ENCODE data around the gene BRSK1.

BRSK1 gene

DNA sequence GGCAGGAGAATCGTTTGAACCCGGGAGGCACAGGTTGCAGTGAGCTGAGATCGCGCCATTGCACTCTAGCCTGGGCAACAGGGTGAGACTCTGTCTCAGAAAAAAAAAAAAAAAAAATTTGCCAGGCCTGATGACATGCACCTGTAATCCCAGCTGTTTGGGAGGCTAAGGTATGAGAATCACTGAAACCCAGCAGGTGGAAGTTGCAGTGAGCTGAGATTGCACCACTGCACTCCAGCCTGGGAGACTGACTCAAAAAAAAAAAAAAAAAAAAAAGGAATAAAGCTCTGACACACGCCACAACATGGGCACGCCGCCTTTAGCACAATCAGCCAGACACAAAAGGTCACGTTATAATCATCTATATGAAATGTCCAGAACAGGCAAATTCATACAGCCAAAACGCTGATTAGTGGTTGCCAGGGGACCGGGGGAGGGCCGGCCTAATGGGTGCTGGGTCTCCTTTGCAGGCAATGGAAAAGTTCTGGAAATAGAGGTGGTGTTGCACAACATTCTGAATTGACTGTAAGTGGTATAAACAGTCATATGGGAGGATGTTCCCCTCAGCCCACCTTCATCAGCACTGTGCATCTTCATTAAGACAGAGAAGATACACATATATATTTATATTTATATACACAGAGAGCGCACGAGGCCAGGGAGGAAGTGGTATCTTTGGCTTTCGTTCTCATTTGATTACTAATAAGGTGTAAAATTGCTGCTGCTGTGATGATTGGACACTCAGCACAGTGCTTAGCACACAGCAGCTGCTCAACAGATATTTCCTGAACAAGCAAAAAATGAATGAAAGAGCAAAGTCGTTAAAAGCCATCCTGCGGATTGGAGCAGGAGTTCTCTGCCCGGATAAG is 7.7 kb upstream of the BRSK1 start:
- DNase-seq = peak in 1 of 2 donors; percentile 59

DNA sequence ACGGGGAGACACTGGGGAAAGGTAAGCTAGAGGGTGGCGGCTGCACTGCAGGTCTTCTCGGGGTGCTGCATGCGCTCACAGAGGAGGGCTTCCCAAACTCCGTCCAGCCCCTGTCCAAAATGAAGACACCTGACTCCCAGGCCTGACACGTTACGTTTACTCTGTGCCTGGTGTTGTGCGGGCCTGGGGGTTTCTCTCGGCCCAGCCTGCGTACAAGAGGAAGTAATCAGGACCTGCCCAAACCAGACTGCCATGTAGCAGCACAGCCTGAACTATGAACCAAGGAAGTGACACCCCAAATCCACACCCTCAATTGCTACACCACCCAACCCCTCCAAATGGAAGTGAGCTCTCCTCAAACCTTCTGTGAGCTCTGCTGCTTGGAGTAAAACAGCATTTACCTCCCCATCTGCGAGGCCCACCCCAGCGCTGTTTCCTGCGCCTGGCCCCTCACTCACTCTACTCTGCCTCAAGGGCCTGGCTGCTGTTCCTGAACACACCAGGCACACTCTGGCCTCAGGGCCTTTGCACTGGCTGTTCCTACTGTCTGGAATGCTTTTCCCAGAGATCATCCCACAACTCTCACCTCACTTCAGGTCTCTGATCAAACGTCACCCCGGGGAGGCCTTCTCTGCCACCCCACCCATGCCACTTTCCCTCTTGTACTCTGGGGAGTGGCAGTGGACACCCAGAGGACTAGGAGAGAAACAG is 6.9 kb upstream of the BRSK1 start:
- peak in 1 of 2 donors; percentile 39 for DNase-seq

DNA sequence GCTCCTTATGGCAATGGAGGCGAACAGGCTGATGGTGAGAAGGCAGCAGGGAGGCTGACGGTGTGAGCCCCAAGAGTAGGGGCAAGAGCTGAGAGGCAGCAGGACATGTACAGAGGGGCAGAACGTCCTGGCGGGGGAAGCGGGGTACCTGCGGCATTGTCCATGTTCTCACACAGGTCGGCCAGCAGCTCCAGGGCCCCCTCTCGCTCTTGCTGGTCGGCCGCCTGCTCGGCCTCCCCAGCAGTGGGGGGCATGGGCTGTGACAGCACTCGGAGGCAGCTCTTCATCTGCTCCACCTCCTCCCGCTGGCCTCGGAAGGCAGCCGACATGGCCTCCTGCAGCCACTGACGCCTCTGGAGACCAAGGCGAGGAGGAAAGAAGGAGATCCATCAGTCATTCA is 6.3 kb upstream of the BRSK1 start:
- DNase-seq = no peak

DNA sequence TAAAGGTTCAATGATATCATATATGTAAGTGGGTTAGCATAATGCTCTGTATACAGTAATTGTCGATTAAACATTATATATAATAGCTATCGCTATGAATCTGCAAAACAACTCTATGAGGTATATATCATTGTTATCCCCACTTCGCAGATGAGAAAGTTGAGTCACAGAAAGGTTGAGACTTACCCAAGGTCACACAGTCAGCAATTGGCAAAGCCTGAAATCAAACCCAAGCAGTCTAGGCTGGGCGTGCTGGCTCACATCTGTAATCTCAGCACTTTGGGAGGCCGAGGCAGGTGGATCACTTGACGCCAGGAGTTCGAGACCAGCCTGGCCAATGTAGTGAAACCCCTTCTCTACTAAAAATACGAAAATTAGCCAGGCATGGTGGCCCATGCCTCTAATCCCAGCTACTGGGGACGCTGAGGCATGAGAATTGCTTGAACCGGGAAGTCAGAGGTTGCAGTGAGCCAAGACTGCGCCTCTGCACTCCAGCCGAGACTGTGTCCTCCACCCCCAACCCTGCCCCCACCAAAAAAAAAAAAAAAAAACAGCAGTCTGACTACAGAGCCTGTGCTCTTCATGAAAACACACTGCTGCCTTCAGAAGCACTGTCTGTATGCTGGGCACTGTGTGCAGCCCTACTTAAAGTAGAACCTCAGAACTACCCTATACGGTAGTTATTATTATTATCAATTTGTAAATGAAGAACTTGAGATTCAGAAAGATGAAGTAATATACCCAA is 5.2 kb upstream of the BRSK1 start:
- DNase-seq = no peak

DNA sequence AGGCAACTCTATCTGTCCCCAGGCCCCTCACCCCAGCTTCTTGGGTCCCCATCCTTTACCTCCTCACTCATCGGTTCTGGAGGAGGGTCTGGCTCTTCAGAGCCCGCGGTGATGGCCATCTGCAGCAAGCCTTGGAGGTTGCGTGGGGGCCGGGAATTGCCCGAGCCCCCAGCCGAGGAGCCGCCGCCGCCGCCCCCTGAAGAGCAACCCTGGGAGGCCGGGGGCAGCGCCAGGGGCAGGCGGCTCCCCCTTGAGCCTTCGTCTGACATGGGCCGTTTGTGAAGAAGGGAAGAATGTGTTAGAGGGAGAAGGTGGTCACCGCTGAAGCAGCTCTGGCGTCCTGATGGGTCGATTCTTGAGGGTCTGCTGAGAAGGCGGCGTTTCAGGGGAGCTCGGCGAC is 4.5 kb upstream of the BRSK1 start:
- DNase-seq = no peak

DNA sequence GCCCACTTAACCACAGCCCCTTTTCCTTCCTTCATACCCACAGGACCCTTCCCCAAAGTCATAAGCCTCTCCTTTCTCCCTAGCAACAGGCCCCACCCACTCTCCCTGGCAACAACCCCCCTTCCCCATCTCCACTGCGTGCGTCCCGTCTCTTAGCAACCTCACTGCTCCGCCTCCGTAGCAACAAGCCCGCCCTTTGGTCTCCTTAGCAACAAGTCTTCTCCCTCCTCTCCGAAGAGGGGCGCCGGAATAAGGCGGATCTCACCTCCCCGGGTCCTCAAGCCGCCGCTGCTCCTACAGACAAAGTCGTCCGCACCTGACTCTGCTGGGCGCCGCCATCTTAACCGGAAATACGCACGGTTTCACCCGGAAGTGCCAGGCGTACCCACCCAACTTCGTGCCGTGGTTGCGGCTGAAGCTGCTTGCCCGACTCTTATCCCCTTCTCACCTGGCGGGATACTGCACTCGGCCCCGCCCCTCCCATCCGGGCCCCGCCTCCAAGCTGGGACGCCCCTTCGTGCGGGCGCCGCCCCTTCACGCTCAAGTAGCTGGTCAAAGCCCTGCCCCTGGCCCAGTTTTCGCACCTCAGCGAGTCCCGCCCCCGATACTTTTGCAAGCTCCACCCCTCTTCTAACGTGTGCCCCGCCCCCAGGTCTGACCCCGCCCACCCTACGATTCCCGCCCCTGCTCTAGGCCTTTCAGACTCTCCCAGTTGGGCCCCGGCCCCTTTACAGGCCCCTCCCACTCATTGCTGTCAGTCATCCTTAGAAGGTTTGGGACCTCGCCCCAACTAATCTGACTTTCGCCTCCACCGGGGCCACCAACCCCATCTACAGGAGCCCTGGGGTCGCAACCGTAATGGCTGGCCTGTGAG is 3.8 kb upstream of the BRSK1 start, which contains the start of gene HSPBP1:
Gene HSPBP1, minus strand, starts transcription at position 341 of the 874 bp plus-strand sequence. CDS start 502 bp downstream, outside the sequence.
- peak; percentile 98 for DNase-seq

DNA sequence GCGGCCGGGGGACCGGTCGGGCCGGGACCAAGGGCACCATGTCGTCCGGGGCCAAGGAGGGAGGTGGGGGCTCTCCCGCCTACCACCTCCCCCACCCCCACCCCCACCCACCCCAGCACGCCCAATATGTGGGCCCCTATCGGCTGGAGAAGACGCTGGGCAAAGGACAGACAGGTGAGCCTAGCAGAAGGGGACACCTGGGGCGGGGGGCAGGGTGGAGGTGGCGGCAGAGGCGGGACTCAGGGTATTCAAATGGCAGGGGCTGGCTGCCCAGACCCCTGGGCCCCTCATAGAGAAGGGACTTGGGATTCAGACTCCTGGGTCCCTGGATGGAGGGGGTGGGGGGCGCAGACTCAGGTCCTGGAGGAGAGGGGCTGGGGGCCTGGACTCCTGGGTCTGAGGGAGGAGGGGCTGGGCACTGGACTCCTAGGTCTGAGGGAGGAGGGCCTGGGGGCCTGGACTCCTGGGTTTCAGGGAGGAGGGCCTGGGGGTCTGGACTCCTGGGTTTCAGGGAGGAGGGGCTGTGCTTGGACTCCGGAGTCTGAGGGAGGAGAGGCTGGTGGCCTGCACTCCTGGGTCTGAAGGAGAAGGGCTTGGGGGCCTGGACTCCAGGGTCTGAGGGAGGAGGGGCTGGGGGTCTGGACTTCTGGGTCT is 735 bp downstream of the BRSK1 start:
- no peak for DNase-seq

DNA sequence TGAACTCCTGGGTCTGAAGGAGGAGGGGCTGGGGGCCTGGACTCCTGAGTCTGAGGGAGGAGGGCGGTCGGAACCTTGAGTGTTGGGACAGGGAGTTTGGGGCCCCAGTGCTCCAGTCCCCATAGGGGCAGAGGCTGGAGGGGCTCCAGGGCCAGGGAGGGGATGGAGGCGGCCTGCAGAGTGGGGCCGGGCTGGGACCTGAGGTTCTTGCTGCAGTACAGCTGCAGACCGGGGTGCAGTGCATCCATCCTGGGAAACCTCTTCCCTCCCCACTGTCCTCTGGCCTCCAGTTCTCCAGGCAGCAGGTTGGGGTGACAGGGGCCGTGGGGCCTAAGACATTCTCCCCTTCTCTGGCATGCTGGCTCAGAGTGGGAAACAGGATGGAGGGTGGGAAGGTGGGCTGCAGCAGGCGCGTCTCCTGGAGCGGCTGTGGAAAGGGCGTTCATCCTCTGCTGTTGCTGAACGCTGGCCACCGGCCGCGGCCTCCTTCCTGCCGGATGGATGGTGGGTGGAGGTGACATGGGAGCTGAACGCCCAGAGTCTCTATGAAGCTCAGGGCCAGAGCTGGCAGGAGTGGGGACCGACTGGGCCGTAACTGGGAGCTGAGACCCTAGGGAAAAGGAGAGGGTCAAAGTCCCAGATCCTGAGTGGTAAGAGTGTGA is 1.6 kb downstream of the BRSK1 start:
- no peak for DNase-seq

DNA sequence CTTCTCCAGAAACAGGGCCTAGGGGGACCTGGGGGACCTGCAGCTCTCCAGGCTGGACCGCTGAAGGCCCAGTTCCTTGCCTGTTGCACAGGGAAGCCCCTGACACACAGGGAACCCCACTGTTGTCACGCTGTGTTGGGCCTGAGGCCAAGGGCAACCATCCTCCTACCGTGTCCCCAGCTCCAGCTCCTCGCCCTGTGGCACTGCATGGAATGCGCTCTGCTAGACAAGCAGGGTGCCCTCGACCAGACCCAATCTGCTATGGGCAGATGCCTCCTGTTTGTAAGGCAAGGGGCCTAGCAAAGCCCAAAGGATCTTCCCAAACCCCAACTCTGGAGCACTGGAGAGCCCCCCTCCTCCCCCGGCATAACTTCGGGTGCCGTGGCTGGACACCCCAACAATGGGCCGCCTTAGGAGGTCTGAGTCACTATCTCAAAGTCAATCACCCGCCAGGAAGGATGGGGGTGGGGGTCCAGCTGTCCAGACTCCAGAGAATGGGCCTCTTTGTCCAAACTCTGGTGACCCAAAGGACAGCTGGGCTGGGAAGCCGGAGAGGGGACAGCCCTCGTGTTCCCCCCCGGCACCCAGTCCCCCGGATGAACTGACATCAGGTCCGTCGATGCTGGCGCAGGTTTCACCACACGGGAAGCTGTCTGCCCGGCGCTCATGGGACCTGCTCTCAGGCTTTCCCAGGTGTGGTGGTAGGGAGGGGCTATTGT is 3.7 kb downstream of the BRSK1 start:
- DNase-seq = no peak

DNA sequence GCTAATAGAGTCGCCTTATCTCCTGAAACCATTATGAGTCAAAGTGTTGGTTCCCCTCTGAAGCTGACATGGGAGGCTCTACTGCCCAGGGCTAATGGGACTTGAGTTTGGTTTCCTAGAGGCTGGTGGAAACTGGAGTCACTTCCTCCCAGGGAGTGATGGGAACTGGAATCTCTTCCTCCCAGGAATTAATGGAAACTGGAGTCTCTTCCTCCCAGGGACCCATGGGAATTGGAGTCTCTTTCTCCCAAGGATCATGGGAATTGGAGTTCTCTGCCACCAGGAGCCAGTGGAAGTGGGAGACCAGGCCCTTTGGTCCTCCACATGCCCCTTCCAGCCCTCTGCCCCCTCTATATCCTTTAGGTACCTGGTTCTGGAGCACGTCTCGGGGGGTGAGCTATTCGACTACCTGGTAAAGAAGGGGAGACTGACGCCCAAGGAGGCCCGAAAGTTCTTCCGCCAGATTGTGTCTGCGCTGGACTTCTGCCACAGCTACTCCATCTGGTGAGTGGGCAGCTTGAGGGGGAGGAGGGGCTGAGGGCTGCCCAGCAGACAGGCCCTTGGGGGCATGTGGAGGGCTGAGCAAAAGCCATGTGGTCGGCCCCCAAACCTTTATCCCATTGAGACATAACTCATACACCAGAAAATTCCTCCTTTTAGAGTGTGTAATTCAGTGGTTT is 5.5 kb downstream of the BRSK1 start:
- DNase-seq = no peak

DNA sequence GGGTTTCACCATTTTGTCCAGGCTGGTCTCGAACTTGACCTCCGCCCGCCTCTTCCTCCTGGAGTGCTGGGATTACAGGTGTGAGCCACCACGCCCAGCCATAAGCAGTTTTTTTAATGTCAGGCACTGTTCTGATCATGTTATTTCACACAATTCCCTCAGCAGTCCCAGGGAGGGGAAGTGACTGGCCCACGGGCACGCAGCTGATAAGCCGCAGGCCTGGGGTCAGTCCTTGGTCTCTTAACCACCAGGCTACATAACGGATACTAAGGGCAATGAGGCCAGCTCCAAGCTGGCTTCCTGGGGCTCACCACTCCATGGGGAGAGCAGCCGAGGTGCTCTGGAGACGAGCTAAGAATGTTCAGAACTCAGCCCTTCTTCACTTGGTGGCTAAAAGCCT is 13.5 kb downstream of the BRSK1 start:
- DNase-seq = no peak

DNA sequence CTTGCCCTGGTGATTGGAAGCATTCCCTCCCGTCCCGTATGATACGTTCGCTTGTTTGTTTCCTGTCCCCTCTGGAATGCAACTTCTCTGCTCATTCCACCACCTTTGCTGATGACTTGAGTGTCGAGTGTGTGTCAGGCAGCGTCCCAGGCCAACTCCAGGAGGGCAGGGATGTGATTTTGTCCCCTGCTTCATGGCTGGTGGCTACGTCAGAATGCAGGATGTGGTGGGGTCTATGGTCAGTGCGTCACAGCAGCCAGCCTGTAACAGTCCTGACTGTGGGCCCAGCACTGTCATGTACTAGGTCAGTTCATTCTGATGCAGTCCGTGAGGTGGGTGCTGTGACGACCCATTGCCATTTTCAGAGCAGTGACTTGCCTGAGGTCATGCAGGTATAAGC is 16.2 kb downstream of the BRSK1 start:
- DNase-seq = no peak

DNA sequence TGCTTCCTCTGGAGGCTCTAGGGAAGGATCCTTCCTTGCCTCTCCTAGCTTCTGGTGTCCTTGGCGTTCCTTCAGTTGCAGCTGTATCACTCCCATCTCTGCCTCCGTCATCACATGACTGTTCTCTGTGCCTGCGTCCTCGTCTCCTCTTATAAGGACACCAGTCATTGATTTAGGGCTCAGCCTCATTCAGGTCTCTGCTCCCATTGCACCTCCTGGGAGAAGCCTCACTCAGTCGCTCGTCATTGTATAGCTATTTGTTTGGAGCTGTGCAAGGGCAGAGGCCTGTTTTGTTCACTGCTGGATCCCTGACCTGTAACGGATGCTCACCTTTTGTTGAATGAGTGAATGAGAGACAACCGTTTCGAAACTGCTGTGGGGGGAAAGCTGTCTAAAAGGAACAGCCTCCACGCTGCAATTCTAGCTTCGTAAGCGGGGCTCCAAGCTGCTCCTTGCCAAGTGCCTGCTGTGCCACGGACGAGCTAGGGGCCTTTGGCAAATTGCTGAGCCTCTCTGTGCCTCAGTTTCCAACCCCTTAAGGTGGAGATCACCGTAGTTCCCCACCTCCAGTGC is 17.2 kb downstream of the BRSK1 start:
- DNase-seq = no peak

DNA sequence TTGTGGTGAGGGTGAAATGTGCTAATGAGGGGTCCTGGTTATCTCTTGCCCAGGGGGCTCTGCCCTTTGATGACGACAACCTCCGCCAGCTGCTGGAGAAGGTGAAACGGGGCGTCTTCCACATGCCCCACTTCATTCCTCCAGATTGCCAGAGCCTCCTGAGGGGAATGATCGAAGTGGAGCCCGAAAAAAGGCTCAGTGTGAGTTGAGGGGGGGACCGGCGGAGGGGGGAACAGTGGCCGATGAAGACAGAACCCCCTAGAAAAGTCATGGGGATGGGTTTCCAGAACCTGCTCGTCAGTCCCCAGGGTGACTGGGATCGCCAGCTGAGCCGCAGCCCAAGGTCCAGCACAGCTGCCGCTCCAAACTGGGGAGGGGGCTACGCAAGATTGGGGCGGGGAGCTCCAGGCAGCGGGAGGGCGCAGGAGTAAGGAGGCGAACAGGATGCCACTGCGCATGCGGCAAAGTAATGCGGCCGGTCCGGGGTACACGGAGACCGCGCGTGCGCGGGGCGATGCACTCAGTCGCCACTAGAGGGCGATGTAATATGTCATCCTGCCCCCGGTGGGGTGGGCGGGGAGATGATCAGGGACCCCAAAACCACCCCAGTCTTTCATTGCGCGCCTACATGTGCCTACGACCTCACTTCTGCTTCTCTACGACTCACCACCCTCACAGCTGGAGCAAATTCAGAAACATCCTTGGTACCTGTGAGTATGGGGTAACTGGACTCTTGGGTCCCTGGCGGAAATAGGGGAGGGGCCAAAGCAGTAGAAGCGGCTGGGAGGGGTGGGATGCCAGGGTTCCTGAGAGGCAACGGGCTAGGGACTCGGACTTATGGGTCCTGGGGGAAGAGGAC is 17.9 kb downstream of the BRSK1 start:
- DNase-seq = peak; percentile 92 to 93

DNA sequence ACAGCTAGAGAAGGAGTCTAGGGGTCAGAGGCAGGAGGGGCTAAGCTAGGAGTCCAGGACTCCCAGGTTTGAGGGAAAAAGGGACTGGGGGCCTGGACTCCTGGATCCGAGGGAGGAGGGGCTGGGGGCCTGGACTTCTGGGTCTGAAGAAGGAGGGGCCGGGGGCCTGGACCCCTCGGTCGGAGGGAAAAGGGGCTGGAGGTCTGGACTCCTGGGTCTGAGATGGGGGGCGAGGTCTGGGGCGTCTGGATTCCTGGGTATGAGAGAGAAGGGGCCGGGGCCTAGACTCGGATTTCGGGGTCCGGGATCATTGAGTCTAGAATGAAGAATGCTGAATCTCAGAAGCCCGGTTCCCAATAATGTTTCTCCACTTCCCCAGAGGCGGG is 18.5 kb downstream of the BRSK1 start:
- DNase-seq = no peak

DNA sequence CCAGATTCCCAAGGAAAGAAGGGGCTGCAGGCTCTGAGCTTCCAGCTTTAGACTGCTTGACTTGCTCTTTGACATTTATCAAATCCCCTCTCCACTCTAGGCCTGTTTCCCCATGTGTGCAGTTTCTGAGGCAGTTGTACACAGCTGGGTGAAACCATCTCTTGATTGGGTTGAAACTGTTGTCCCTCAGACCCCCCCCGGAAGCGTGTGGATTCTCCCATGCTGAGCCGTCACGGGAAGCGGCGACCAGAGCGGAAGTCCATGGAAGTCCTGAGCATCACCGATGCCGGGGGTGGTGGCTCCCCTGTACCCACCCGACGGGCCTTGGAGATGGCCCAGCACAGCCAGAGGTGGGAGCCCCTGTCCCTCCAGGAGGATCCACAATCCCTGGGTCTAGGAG is 19.7 kb downstream of the BRSK1 start:
- DNase-seq = no peak

DNA sequence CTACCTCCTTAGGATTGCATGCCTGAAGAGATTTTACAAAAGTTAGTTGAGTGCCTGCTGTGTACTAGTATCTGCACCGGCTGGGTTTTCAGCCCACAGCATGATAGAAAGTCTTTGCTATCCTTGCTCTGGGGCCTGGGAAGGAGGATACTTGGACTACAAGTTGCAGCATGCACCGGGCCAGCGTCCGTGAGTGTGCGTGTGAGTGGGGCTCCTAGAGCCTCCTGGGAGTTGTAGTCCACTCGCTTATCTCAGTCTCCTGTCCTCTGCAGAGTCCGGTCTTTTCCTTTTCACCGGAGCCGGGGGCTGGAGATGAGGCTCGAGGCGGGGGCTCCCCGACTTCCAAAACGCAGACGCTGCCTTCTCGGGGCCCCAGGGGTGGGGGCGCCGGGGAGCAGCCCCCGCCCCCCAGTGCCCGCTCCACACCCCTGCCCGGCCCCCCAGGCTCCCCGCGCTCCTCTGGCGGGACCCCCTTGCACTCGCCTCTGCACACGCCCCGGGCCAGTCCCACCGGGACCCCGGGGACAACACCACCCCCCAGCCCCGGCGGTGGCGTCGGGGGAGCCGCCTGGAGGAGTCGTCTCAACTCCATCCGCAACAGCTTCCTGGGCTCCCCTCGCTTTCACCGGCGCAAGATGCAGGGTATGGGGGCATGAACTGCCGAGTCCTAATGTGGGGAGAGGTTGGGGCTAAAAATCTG is 20.6 kb downstream of the BRSK1 start:
- DNase-seq = peak in 1 of 2 donors; percentile 37

DNA sequence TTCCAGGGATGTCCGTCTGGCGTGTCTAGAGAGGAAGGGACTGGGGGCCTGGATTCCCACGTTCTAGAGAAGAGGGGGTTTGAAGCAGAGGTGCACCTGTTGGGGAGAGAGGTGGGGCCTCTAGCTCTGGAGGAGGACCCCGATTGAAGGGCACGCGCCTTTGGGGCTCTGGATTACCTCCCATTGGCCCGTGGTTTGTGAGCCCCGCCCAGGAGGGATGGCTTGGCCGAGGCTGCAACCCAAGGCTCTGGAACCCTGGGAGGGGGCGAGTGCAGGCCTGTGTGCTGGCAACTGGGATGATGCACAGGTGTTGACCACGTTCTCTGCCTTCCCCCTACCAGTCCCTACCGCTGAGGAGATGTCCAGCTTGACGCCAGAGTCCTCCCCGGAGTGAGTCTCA is 21.2 kb downstream of the BRSK1 start:
- no peak for DNase-seq
